K562 (cell line): ENCODE data around the gene SEC22B. TPM values are rescaled to one million over a fixed set of nuclear protein-coding genes. Genes with fewer than 3 reads are reported as not detected.

ENCODE experiments used
- ADNP ChIP-seq: fragments of 200-800 bp; sonication (Bioruptor generic); IDR thresholded peaks from 2 replicates; pipeline ENCODE4 v1.6.1; 2016; ENCODE audit warnings: missing genetic modification characterization, missing compliant biosample characterization
- NFXL1 ChIP-seq: fragments of 450-650 bp; formaldehyde crosslinking; IDR thresholded peaks from 2 replicates; pipeline ENCODE4 v1.4.0; 2021; ENCODE audit warnings: mild to moderate bottlenecking
- ZKSCAN8 ChIP-seq: fragments of 200-800 bp; sonication (Bioruptor generic); IDR thresholded peaks from 2 replicates; pipeline ENCODE4 v1.6.1; 2016; ENCODE audit warnings: missing genetic modification characterization, missing compliant biosample characterization
- ZNF551 ChIP-seq: fragments of 250-450 bp; sonication (Bioruptor Pico); IDR thresholded peaks from 2 replicates; pipeline ENCODE4 v1.5.0; 2021; ENCODE audit warnings: mild to moderate bottlenecking, moderate library complexity
- ZNF57 ChIP-seq: fragments of 450-650 bp; formaldehyde crosslinking; IDR thresholded peaks from 2 replicates; pipeline ENCODE4 v1.4.0; 2020; ENCODE audit warnings: mild to moderate bottlenecking, moderate library complexity
- polyA plus RNA-seq, 8 experiments: library from polyadenylated mRNA; depleted of rRNA in 4 of 8; stranded (reverse) in 5 of 8; unstranded in 3 of 8; fragments of >200 nt; fragmentation: Nextera tagmentation in 2 of 8; fragmentation: Illumina TruSeq in 1 of 8; extraction: Ambion mirVana in 2 of 8; extraction: Trizol in 1 of 8; gene quantifications; 2 replicates each; pipeline versions ENCODE4 v1.2.1 to v1.2.3, GENCODE V29; 2011 to 2014; ENCODE audit warnings: inconsistent platforms in 1 of 8, missing spikeins in 1 of 8
- total RNA-seq, 7 experiments: library from RNA; depleted of rRNA in 6 of 7; stranded (reverse); fragments of >200 nt in 6 of 7; fragmentation: Illumina TruSeq in 2 of 7; extraction: Trizol in 2 of 7; gene quantifications; 2 replicates each; pipeline versions ENCODE4 v1.2.1 to v1.2.3, GENCODE V29; 2011 to 2021; ENCODE audit warnings: low replicate concordance in 1 of 7
- TF ChIP-seq, protein P1 (sequence below): fragments of 250-450 bp; sonication (Bioruptor Pico); IDR thresholded peaks from 2 replicates; pipeline ENCODE4 v1.5.0; 2020; ENCODE audit warnings: mild to moderate bottlenecking
- TF ChIP-seq, protein P2 (sequence below): fragments of 200-400 bp; formaldehyde crosslinking; IDR thresholded peaks from 2 replicates; pipeline ENCODE4 v1.6.1; 2017; ENCODE audit warnings: mild to moderate bottlenecking, low read depth, low read length, moderate library complexity
- TF ChIP-seq, protein P3 (sequence below): fragments of 450-650 bp; IDR thresholded peaks from 2 replicates; pipeline ENCODE4 v1.6.1; 2016; ENCODE audit warnings: mild to moderate bottlenecking, moderate library complexity
- TF ChIP-seq, protein P4 (sequence below): fragments of 250-450 bp; sonication (Bioruptor Pico); IDR thresholded peaks from 2 replicates; pipeline ENCODE4 v1.8.0; 2021; ENCODE audit warnings: borderline replicate concordance, mild to moderate bottlenecking, moderate library complexity; ENCODE audit not compliant: poor library complexity, severe bottlenecking

The SEC22B gene
- total and polyA plus RNA-seq, 9 of the 15 experiments (the other 6 are each of a cell fraction or from before 2014, with no cell fraction given) = 13.1 to 40.3 (median 23.5) TPM

DNA sequence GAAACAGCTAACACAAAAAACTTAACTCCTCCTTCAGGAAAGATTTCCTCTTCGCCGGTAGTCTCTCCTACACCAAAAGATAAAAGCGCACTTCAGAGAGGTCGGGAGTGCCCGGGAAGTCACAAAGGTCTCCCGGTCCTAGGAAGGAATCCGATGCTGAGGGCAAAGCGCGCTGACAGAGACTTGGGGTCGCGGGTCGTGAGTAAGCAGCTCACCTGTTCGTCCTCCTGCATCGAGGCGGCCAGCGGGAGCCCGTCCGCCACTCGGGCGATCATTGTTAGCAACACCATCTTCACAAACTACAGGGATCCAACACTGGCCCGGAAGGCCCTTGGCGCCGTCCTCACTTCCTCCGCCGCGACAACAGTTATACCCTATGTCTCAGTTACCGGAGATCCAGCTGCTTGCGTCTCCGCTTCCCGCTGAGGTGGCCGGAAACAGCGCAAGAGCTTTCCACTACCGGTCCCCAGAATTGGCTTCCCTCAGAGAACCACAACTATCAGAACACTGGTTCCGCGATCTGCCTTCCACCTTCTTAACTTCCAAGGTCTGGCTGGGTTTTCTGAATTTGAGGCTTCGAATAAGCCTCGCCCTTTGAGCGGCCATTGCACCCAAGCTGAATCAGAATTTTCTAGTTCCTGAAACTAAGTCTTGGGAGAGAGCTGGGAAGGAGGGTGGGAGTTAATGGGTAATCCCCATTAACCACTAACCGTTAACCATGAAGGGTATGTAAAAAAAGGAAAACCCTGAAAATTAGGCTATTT, at the start of gene SEC22B (continued):
- TF ChIP-seq, protein P1, sequence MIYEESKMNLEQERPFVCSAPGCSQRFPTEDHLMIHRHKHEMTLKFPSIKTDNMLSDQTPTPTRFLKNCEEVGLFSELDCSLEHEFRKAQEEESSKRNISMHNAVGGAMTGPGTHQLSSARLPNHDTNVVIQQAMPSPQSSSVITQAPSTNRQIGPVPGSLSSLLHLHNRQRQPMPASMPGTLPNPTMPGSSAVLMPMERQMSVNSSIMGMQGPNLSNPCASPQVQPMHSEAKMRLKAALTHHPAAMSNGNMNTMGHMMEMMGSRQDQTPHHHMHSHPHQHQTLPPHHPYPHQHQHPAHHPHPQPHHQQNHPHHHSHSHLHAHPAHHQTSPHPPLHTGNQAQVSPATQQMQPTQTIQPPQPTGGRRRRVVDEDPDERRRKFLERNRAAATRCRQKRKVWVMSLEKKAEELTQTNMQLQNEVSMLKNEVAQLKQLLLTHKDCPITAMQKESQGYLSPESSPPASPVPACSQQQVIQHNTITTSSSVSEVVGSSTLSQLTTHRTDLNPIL = no peak
- TF ChIP-seq ZKSCAN8 (CRISPR knock-in tag) (no peak), NFXL1 (CRISPR knock-in tag) (no peak), ZNF551 (CRISPR knock-in tag) (no peak), ADNP (tag) (no peak), ZNF57 (CRISPR knock-in tag) (0 out of 2 replicates have a peak, but pooled peaks have one; percentile 35)
- TF ChIP-seq, protein P2, sequence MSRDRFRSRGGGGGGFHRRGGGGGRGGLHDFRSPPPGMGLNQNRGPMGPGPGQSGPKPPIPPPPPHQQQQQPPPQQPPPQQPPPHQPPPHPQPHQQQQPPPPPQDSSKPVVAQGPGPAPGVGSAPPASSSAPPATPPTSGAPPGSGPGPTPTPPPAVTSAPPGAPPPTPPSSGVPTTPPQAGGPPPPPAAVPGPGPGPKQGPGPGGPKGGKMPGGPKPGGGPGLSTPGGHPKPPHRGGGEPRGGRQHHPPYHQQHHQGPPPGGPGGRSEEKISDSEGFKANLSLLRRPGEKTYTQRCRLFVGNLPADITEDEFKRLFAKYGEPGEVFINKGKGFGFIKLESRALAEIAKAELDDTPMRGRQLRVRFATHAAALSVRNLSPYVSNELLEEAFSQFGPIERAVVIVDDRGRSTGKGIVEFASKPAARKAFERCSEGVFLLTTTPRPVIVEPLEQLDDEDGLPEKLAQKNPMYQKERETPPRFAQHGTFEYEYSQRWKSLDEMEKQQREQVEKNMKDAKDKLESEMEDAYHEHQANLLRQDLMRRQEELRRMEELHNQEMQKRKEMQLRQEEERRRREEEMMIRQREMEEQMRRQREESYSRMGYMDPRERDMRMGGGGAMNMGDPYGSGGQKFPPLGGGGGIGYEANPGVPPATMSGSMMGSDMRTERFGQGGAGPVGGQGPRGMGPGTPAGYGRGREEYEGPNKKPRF = no peak
- TF ChIP-seq, protein P3, sequence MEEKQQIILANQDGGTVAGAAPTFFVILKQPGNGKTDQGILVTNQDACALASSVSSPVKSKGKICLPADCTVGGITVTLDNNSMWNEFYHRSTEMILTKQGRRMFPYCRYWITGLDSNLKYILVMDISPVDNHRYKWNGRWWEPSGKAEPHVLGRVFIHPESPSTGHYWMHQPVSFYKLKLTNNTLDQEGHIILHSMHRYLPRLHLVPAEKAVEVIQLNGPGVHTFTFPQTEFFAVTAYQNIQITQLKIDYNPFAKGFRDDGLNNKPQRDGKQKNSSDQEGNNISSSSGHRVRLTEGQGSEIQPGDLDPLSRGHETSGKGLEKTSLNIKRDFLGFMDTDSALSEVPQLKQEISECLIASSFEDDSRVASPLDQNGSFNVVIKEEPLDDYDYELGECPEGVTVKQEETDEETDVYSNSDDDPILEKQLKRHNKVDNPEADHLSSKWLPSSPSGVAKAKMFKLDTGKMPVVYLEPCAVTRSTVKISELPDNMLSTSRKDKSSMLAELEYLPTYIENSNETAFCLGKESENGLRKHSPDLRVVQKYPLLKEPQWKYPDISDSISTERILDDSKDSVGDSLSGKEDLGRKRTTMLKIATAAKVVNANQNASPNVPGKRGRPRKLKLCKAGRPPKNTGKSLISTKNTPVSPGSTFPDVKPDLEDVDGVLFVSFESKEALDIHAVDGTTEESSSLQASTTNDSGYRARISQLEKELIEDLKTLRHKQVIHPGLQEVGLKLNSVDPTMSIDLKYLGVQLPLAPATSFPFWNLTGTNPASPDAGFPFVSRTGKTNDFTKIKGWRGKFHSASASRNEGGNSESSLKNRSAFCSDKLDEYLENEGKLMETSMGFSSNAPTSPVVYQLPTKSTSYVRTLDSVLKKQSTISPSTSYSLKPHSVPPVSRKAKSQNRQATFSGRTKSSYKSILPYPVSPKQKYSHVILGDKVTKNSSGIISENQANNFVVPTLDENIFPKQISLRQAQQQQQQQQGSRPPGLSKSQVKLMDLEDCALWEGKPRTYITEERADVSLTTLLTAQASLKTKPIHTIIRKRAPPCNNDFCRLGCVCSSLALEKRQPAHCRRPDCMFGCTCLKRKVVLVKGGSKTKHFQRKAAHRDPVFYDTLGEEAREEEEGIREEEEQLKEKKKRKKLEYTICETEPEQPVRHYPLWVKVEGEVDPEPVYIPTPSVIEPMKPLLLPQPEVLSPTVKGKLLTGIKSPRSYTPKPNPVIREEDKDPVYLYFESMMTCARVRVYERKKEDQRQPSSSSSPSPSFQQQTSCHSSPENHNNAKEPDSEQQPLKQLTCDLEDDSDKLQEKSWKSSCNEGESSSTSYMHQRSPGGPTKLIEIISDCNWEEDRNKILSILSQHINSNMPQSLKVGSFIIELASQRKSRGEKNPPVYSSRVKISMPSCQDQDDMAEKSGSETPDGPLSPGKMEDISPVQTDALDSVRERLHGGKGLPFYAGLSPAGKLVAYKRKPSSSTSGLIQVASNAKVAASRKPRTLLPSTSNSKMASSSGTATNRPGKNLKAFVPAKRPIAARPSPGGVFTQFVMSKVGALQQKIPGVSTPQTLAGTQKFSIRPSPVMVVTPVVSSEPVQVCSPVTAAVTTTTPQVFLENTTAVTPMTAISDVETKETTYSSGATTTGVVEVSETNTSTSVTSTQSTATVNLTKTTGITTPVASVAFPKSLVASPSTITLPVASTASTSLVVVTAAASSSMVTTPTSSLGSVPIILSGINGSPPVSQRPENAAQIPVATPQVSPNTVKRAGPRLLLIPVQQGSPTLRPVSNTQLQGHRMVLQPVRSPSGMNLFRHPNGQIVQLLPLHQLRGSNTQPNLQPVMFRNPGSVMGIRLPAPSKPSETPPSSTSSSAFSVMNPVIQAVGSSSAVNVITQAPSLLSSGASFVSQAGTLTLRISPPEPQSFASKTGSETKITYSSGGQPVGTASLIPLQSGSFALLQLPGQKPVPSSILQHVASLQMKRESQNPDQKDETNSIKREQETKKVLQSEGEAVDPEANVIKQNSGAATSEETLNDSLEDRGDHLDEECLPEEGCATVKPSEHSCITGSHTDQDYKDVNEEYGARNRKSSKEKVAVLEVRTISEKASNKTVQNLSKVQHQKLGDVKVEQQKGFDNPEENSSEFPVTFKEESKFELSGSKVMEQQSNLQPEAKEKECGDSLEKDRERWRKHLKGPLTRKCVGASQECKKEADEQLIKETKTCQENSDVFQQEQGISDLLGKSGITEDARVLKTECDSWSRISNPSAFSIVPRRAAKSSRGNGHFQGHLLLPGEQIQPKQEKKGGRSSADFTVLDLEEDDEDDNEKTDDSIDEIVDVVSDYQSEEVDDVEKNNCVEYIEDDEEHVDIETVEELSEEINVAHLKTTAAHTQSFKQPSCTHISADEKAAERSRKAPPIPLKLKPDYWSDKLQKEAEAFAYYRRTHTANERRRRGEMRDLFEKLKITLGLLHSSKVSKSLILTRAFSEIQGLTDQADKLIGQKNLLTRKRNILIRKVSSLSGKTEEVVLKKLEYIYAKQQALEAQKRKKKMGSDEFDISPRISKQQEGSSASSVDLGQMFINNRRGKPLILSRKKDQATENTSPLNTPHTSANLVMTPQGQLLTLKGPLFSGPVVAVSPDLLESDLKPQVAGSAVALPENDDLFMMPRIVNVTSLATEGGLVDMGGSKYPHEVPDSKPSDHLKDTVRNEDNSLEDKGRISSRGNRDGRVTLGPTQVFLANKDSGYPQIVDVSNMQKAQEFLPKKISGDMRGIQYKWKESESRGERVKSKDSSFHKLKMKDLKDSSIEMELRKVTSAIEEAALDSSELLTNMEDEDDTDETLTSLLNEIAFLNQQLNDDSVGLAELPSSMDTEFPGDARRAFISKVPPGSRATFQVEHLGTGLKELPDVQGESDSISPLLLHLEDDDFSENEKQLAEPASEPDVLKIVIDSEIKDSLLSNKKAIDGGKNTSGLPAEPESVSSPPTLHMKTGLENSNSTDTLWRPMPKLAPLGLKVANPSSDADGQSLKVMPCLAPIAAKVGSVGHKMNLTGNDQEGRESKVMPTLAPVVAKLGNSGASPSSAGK = peak; percentile 61
- TF ChIP-seq, protein P4, sequence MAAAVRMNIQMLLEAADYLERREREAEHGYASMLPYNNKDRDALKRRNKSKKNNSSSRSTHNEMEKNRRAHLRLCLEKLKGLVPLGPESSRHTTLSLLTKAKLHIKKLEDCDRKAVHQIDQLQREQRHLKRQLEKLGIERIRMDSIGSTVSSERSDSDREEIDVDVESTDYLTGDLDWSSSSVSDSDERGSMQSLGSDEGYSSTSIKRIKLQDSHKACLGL (CRISPR knock-in tag) = no peak
